Left lung (tissue), 10 donors: ENCODE measurements around the gene PRSS21. TPM values are rescaled to one million over a fixed set of nuclear protein-coding genes. Genes with fewer than 3 reads are reported as not detected.

Experiments
- ATAC-seq: fragments of 200-7000 bp; cut with Tn5 transposase; one replicate; pipeline ENCODE4 v1.9.1; 2020; ENCODE audit warnings: moderate library complexity
- DNase-seq, 4 donors: peaks; one replicate each; pipeline ENCODE4 v3.0.0-alpha.2; 2013 to 2020
- H3K27ac ChIP-seq, 2 donors: fragments of 200-600 bp; sonication (generic) in 1 of 2; one replicate each; pipeline versions ENCODE4 v1.5.0 to v1.8.0; 2020 to 2021
- H3K27me3 ChIP-seq, 2 donors: fragments of 200-600 bp; sonication (generic) in 1 of 2; one replicate each; pipeline versions ENCODE4 v1.5.0 to v1.8.0; 2020 to 2021
- H3K36me3 ChIP-seq, 2 donors: fragments of 200-600 bp; sonication (generic) in 1 of 2; one replicate each; pipeline versions ENCODE4 v1.5.0 to v1.8.0; 2020 to 2021
- H3K4me1 ChIP-seq, 2 donors: fragments of 200-600 bp; one replicate each; pipeline ENCODE4 v1.8.0; 2021
- H3K4me3 ChIP-seq, 2 donors: fragments of 200-600 bp; sonication (generic) in 1 of 2; one replicate each; pipeline versions ENCODE4 v1.5.0 to v1.8.0; 2020 to 2021; ENCODE audit warnings: mild to moderate bottlenecking in 1 of 2
- H3K9me3 ChIP-seq, 2 donors: fragments of 200-600 bp; sonication (generic) in 1 of 2; one replicate each; pipeline versions ENCODE4 v1.5.0 to v1.8.0; 2020 to 2021
- intact Hi-C, 2 donors: fragments of 100-400 bp; cut with DNase I; formaldehyde crosslinking; loops; one replicate each; pipeline versions ENCODE4 v1.11.2 to v1.14.2; 2022
- polyA plus RNA-seq, 6 donors: library from polyadenylated mRNA; unstranded; fragments of 120-200 nt; gene quantifications; one replicate each; pipeline ENCODE4 v1.2.1, GENCODE V29; 2013; ENCODE audit not compliant: insufficient read length in 6 of 6
- total RNA-seq, 2 donors: library from RNA; stranded (reverse); fragmentation: NEBNext Ultra II Directional; extraction: Animal tissue kit (Norgen Biotek cat#: 25700); gene quantifications; one replicate each; pipeline ENCODE4 v1.2.1, GENCODE V29; 2021
- TF ChIP-seq, protein P1 (sequence below), 2 donors: fragments of 200-600 bp; sonication (generic) in 1 of 2; IDR thresholded peaks; one replicate each; pipeline versions ENCODE4 v1.5.0 to v1.8.0; 2021; ENCODE audit warnings: antibody characterized with exemption in 2 of 2
- donor health status: DM: no; HTN: yes; CAD: no.
- donor health status: DM: no; HTN: no; CAD: no.

Gene PRSS21
- total and polyA plus RNA-seq, 8 donors: 0.25 to 2.5 (median 0.33) TPM; not detected in 2

DNA sequence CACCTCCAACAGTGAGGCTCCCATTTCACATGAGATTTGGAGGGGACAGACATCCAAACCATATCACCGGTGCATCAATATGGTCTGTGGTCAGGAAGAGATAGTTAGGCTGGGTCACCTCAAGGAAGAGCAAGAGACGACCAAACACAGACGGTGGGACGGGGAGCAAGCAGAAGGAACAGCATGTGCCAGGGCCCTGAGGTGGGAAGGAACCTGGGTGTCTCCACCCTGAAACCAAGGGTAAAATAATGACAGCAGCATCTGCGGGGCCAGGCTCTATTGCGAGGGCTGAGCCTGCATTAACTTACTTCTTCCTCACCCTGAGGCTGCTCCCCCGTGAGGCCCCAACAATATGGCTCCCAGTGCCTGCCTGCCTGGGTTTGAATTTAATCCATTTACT is 8.9 kb upstream of the PRSS21 start:
- peaks cover 0 to 14% of the 10 kb centered on the region in 2 donors for H3K9me3 ChIP-seq
- DNase-seq: no peak
- TF ChIP-seq, protein P1, sequence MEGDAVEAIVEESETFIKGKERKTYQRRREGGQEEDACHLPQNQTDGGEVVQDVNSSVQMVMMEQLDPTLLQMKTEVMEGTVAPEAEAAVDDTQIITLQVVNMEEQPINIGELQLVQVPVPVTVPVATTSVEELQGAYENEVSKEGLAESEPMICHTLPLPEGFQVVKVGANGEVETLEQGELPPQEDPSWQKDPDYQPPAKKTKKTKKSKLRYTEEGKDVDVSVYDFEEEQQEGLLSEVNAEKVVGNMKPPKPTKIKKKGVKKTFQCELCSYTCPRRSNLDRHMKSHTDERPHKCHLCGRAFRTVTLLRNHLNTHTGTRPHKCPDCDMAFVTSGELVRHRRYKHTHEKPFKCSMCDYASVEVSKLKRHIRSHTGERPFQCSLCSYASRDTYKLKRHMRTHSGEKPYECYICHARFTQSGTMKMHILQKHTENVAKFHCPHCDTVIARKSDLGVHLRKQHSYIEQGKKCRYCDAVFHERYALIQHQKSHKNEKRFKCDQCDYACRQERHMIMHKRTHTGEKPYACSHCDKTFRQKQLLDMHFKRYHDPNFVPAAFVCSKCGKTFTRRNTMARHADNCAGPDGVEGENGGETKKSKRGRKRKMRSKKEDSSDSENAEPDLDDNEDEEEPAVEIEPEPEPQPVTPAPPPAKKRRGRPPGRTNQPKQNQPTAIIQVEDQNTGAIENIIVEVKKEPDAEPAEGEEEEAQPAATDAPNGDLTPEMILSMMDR (IDR thresholded peaks at IDR 0.05): no peak
- no peak overlapping the region for H3K27ac ChIP-seq
- ATAC-seq: no peak
- no peaks in the 10 kb centered on the region for H3K4me1 ChIP-seq
- H3K36me3 ChIP-seq: no peaks in the 10 kb centered on the region
- peaks cover 0 to 31% of the 10 kb centered on the region in 2 donors for H3K27me3 ChIP-seq
- intact Hi-C loops: no loop called here
- no peak overlapping the region for H3K4me3 ChIP-seq

DNA sequence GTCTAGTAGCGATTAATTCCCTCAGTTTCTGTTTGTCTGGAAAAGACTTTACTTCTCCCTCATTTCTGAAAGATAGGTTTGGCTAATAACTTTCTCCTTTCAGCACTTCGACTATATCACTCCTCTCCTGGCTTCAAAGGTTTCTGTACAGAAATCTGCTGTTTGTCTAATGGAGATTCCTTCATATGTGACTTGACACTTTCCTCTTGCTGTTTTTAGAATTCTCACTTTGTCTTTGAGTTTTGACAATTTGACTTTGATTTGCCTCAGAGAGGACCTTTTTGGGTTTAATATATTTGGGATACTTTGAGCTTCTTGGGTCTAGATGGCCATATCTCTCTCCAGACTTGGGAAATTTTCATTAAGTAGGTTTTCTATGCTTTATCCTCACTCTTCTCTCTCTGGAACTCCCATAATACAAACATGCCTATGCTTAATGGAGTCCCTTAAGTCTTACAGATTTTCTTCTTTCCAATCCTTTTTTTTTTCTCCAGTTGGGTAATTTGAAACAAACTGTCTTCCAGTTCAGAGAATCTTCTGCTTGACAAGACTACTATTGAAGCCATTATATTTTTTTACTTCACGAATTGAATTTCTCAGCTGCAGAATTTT is 7.8 kb upstream of the PRSS21 start:
- Histone ChIP-seq H3K4me3 (no peak overlapping the region), H3K9me3 (peaks cover 0 to 3% of the 10 kb centered on the region in 2 donors), H3K27me3 (peaks cover 0 to 41% of the 10 kb centered on the region in 2 donors), H3K27ac (no peak overlapping the region), H3K36me3 (no peaks in the 10 kb centered on the region), H3K4me1 (no peaks in the 10 kb centered on the region)
- ATAC-seq: no peak
- no peak for DNase-seq
- TF ChIP-seq, protein P1 (IDR thresholded peaks at IDR 0.05): no peak
- intact Hi-C loops: no loop called here

DNA sequence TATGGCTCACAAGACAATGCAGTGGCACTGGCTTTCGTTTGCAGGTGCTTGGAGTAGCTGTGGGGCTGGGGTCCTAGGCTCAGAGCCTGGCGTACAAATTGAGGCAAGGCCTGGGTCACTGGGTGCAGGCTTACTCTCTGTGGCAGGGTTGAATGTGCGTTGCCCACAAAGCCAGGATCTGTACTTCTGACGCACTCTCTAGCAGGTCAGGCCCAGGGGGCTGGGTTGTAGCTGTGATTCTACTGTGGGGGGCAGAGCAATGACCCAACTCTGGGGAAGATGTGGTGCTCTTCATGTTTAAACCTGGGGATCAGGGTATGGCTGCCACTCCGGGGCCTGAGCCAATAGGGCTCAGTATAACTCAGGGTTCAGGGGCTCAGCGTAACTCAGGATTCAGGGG is 6.4 kb upstream of the PRSS21 start:
- Histone ChIP-seq H3K4me3 (no peak overlapping the region), H3K27me3 (peaks cover 0 to 54% of the 10 kb centered on the region in 2 donors), H3K27ac (no peak overlapping the region), H3K9me3 (no peaks in the 10 kb centered on the region), H3K4me1 (no peaks in the 10 kb centered on the region), H3K36me3 (no peaks in the 10 kb centered on the region)
- peak in 1 of 4 donors; percentile 10 for DNase-seq
- intact Hi-C loops: no loop called here
- TF ChIP-seq, protein P1 (IDR thresholded peaks at IDR 0.05): no peak
- no peak for ATAC-seq

DNA sequence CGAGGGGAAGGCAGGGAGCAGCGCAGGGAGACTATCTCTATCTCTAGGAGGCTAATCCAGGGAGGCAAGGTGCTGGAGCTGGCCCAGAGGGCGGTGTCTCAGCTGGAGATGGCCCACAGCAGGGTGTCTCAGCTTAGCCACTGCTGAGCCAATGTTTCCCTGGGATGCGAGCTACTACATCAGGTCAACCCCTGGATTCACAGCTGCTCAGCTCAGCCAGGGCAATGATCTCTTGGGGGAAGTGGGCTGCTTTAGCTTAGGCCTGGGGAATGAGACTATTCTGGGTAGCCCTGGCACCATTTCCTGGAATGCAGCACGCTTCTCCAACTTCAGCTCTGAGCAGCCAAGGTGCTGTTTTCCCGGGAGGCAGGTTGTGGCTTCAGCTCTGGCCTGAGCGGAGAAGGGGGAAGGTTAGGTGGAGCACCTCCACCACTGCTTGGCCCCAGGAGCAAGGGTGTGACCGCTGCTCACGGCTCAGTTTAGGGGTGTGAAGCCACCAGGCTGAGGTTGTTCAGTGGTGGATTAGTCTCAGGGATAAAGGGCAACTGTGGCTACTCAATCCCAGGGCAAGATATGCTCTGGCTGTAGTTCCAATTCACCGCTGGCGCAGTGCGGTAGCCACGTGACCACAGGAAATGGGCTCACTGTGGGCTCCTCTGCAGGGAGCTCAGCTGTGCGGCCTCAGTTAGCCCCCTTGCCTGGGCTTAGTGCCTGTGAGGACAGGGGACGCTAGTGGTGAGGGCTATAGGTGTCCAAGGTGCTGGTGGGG is 5.2 kb upstream of the PRSS21 start:
- peak in 1 of 4 donors; percentile 41 for DNase-seq
- H3K4me1 ChIP-seq: no peaks in the 10 kb centered on the region
- no peaks in the 10 kb centered on the region for H3K36me3 ChIP-seq
- H3K27ac ChIP-seq: no peak overlapping the region
- no peak for ATAC-seq
- peaks cover 0 to 62% of the 10 kb centered on the region in 2 donors for H3K27me3 ChIP-seq
- intact Hi-C loops: no loop called here
- H3K9me3 ChIP-seq: no peaks in the 10 kb centered on the region
- TF ChIP-seq, protein P1 (IDR thresholded peaks at IDR 0.05): no peak
- no peak overlapping the region for H3K4me3 ChIP-seq

DNA sequence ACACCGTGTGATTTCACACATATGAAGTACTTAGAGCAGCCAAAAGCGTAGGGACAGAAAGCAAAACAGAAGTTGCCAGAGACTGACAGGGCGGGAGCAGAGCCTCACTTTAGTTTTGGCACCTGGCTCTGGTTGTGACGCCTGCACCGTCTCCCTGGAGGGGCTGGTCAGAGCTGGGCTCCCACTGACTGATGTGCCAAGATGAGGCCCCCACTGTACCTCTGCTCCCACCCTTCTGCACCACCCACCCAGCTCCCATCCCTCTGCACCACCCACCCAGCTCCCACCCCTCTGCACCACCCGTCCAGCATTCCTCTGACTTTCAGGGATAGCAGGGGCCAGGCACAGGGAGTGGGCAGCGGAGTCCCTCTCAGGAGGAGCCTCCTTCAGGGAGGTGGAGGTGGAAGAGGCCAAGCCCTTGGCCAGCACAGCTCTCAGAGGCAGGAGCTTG is 3.2 kb upstream of the PRSS21 start:
- intact Hi-C loops: no loop called here
- no peaks in the 10 kb centered on the region for H3K36me3 ChIP-seq
- ATAC-seq (no peak), DNase-seq (no peak)
- peaks cover 0 to 70% of the 10 kb centered on the region in 2 donors for H3K27me3 ChIP-seq
- no peaks in the 10 kb centered on the region for H3K4me1 ChIP-seq
- no peaks in the 10 kb centered on the region for H3K9me3 ChIP-seq
- H3K4me3 ChIP-seq: no peak overlapping the region
- TF ChIP-seq, protein P1 (IDR thresholded peaks at IDR 0.05): no peak
- no peak overlapping the region for H3K27ac ChIP-seq
